ENCODE measurements around the gene RPS6KC1.

RPS6KC1 gene

DNA sequence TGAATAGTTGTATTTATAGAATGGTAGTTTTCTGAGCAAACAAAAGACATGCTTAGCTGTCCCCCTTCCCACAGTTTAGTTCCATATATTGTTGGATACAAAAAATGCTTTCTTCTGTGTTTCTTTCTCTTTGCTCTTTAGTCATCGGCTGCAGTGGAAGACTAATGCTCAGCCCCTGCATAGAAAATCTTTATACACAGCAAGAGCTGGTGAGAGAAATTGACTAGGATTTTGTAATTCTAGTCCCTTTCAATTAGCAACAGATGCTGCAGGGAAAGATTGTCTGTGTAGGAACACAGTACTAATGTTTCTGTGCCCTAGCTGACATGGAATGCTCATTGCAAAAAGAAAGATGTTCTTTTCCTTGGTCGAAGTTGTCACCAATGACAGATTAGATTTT is 200.9 kb downstream of the RPS6KC1 start:
- Histone ChIP-seq H3K79me2 (ENCODE audit: insufficient read depth, low read length) (no peaks in the 10 kb centered on the region), H4K20me1 (ENCODE audit: insufficient read depth, low read length, poor library complexity, severe bottlenecking) (no peaks in the 10 kb centered on the region), H3K9me3 (ENCODE audit: insufficient read depth, low read depth, low read length) (no peaks in the 10 kb centered on the region), H3F3A (ENCODE audit: low read depth) (no peaks in the 10 kb centered on the region), H3K4me2 (ENCODE audit: low read depth, low read length, poor library complexity, severe bottlenecking) (no peak overlapping the region), H3K4me1 (ENCODE audit: insufficient read depth, low read length, poor library complexity, severe bottlenecking) (no peaks in the 10 kb centered on the region), H3K4me3 (ENCODE audit: low read length, poor library complexity, severe bottlenecking) (no peak overlapping the region), H3K9ac (ENCODE audit: low read depth, low read length, poor library complexity, severe bottlenecking) (no peak overlapping the region), H3K36me3 (ENCODE audit: insufficient read depth, low read length) (no peaks in the 10 kb centered on the region), H3K9me2 (replicated peaks; ENCODE audit: low read depth, low read length) (no peaks in the 10 kb centered on the region), H3K27me3 (ENCODE audit: insufficient read depth, low read length, poor library complexity, severe bottlenecking) (no peaks in the 10 kb centered on the region), H2AFZ (ENCODE audit: low read length) (no peak overlapping the region)
- TF ChIP-seq EZH2phosphoT487 (IDR thresholded peaks at IDR 0.05; ENCODE audit: borderline replicate concordance) = no peak
- TF ChIP-seq, protein P1, sequence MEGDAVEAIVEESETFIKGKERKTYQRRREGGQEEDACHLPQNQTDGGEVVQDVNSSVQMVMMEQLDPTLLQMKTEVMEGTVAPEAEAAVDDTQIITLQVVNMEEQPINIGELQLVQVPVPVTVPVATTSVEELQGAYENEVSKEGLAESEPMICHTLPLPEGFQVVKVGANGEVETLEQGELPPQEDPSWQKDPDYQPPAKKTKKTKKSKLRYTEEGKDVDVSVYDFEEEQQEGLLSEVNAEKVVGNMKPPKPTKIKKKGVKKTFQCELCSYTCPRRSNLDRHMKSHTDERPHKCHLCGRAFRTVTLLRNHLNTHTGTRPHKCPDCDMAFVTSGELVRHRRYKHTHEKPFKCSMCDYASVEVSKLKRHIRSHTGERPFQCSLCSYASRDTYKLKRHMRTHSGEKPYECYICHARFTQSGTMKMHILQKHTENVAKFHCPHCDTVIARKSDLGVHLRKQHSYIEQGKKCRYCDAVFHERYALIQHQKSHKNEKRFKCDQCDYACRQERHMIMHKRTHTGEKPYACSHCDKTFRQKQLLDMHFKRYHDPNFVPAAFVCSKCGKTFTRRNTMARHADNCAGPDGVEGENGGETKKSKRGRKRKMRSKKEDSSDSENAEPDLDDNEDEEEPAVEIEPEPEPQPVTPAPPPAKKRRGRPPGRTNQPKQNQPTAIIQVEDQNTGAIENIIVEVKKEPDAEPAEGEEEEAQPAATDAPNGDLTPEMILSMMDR (conservative IDR thresholded peaks at IDR 0.05; ENCODE audit: low read length) = no peak

DNA sequence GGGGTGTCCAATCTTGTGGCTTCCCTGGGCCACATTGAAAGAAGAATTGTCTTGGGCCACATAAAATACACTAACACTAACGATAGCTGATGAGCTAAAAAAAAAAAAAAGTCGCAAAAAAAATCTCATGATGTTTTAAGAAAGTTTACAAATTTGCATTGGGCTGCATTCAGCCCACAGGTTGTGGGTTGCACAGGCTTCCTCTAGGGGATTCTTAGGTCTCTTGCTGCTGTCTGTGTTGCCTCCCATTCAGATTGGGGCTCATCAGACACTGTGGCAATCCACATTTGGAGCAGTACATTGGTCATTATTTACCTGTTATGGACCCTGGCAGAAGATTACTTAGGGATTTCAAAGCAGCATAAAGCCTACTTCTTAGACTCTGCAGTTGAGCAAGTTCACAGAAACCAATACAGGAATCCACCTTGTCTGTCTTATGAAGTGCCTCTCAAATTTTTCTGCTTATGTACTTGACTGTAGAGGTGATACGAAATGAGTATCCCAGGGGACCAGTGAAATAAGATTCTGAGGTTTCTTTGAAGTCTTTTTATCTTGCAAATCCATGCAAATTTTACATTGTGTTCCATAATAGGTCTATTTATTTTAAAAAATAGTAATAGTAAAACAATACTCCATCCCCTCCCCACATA is 205.5 kb downstream of the RPS6KC1 start:
- H3K4me1 ChIP-seq (ENCODE audit: insufficient read depth, low read length, poor library complexity, severe bottlenecking) = peaks cover 2% of the 10 kb centered on the region
- TF ChIP-seq, protein P1 (conservative IDR thresholded peaks at IDR 0.05; ENCODE audit: low read length) = no peak
- TF ChIP-seq EZH2phosphoT487 (IDR thresholded peaks at IDR 0.05; ENCODE audit: borderline replicate concordance) = no peak
- H3K36me3 ChIP-seq (ENCODE audit: insufficient read depth, low read length) = no peaks in the 10 kb centered on the region
- H3K4me3 ChIP-seq (ENCODE audit: low read length, poor library complexity, severe bottlenecking) = no peak overlapping the region
- H3F3A ChIP-seq (ENCODE audit: low read depth) = no peaks in the 10 kb centered on the region
- H4K20me1 ChIP-seq (ENCODE audit: insufficient read depth, low read length, poor library complexity, severe bottlenecking) = no peaks in the 10 kb centered on the region
- H3K9me2 ChIP-seq (replicated peaks; ENCODE audit: low read depth, low read length) = no peaks in the 10 kb centered on the region
- H3K79me2 ChIP-seq (ENCODE audit: insufficient read depth, low read length) = no peaks in the 10 kb centered on the region
- no peak overlapping the region for H3K9ac ChIP-seq (ENCODE audit: low read depth, low read length, poor library complexity, severe bottlenecking)
- H3K27me3 ChIP-seq (ENCODE audit: insufficient read depth, low read length, poor library complexity, severe bottlenecking) = no peaks in the 10 kb centered on the region
- no peak overlapping the region for H3K4me2 ChIP-seq (ENCODE audit: low read depth, low read length, poor library complexity, severe bottlenecking)
- no peaks in the 10 kb centered on the region for H3K9me3 ChIP-seq (ENCODE audit: insufficient read depth, low read depth, low read length)
- no peak overlapping the region for H2AFZ ChIP-seq (ENCODE audit: low read length)

DNA sequence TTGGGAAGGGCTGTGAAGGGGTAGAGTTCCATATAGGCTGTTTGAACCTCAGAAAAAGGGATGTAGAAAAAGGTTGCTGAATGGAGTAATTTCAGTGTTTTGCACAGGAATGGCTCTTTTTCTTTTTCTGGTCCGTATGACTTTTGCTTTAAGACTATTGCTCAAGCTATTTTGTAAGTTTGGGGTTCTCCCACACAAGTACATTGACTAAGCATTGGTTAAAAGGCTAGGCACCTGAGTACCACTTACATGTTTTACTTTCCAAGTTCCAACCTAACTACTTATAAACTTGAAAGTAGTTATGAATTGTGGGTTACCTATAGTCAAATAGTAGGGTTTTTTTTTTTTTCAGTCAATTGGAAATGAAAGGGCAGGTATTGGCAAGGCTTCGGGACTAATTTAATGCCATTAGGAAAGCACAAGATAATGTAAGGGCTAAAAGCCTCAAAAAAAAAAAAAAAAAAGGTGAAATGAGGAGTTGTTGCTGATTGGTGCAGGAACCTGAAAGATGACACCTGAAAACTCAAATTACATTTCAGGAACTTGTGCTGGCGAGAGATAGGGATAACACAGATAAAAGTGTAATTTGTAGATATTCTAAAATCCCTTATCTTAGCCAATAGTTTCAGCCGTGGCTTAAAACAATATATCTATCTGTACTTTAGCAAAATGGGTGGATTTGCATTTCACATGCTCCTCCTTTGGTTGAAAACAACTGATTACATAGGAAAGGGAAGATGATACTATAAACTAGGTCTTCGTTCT is 209.5 kb downstream of the RPS6KC1 start:
- no peaks in the 10 kb centered on the region for H4K20me1 ChIP-seq (ENCODE audit: insufficient read depth, low read length, poor library complexity, severe bottlenecking)
- H3K36me3 ChIP-seq (ENCODE audit: insufficient read depth, low read length) = no peaks in the 10 kb centered on the region
- no peaks in the 10 kb centered on the region for H3K9me2 ChIP-seq (replicated peaks; ENCODE audit: low read depth, low read length)
- no peak overlapping the region for H3K9ac ChIP-seq (ENCODE audit: low read depth, low read length, poor library complexity, severe bottlenecking)
- H3K4me3 ChIP-seq (ENCODE audit: low read length, poor library complexity, severe bottlenecking) = no peak overlapping the region
- no peak for TF ChIP-seq EZH2phosphoT487 (IDR thresholded peaks at IDR 0.05; ENCODE audit: borderline replicate concordance)
- TF ChIP-seq, protein P1 (conservative IDR thresholded peaks at IDR 0.05; ENCODE audit: low read length) = no peak
- peaks cover 2% of the 10 kb centered on the region for H3K4me1 ChIP-seq (ENCODE audit: insufficient read depth, low read length, poor library complexity, severe bottlenecking)
- H3K27me3 ChIP-seq (ENCODE audit: insufficient read depth, low read length, poor library complexity, severe bottlenecking) = no peaks in the 10 kb centered on the region
- H3K79me2 ChIP-seq (ENCODE audit: insufficient read depth, low read length) = no peaks in the 10 kb centered on the region
- H3K9me3 ChIP-seq (ENCODE audit: insufficient read depth, low read depth, low read length) = no peaks in the 10 kb centered on the region
- no peak overlapping the region for H3K4me2 ChIP-seq (ENCODE audit: low read depth, low read length, poor library complexity, severe bottlenecking)
- no peak overlapping the region for H2AFZ ChIP-seq (ENCODE audit: low read length)
- H3F3A ChIP-seq (ENCODE audit: low read depth) = no peaks in the 10 kb centered on the region

Measured in Loucy (cell line).